Esophagus muscularis mucosa (tissue), 4 donors: ENCODE measurements around the gene TLE5. TPM values are rescaled to one million over a fixed set of nuclear protein-coding genes. Genes with fewer than 3 reads are reported as not detected.

Experiments used
- DNase-seq: peaks from one replicate; pipeline ENCODE4 v3.0.0-alpha.2; 2017; ENCODE audit errors: extremely low spot score
- H3K27ac ChIP-seq, 4 donors: fragments of 200-600 bp; sonication (generic); replicated peaks in 1 of 4; 1 replicate in 3 of 4; 2 replicates in 1 of 4; pipeline ENCODE4 v1.5.1; 2016 to 2019; ENCODE audit warnings: mild to moderate bottlenecking in 1 of 4
- H3K27me3 ChIP-seq, 4 donors: fragments of 200-600 bp; sonication (generic); one replicate each; pipeline versions ENCODE4 v1.5.1 to v1.6.0; 2016 to 2019
- H3K36me3 ChIP-seq, 4 donors: fragments of 200-600 bp; sonication (generic); one replicate each; pipeline ENCODE4 v1.5.1; 2016 to 2019
- H3K4me1 ChIP-seq, 4 donors: fragments of 200-600 bp; sonication (generic); one replicate each; pipeline ENCODE4 v1.5.1; 2016 to 2019
- H3K4me3 ChIP-seq, 4 donors: fragments of 200-600 bp; sonication (generic); 1 replicate in 2 of 4; 2 replicates in 2 of 4; pipeline ENCODE4 v1.5.1; 2016 to 2019; ENCODE audit warnings: mild to moderate bottlenecking in 4 of 4, moderate library complexity in 1 of 4
- H3K9me3 ChIP-seq, 4 donors: fragments of 200-600 bp; sonication (generic); 1 replicate in 3 of 4; 2 replicates in 1 of 4; pipeline ENCODE4 v1.5.1; 2016 to 2019
- CTCF ChIP-seq, 3 experiments: fragments of 200-600 bp in 2 of 3; fragments of 450-650 bp in 1 of 3; sonication (generic) in 2 of 3; IDR thresholded peaks; one replicate each; pipeline ENCODE4 v1.5.1; 2017 to 2019; ENCODE audit warnings: antibody characterized with exemption in 3 of 3, mild to moderate bottlenecking in 2 of 3, moderate library complexity in 1 of 3
- EP300 ChIP-seq: sonication (generic); formaldehyde crosslinking; IDR thresholded peaks from one replicate; pipeline ENCODE4 v1.6.1; 2017; ENCODE audit warnings: antibody characterized with exemption
- POLR2A ChIP-seq: fragments of 450-650 bp; IDR thresholded peaks from one replicate; pipeline ENCODE4 v1.6.1; 2017; ENCODE audit warnings: antibody characterized with exemption, moderate library complexity, mild to moderate bottlenecking, low read depth
- POLR2AphosphoS5 ChIP-seq, 2 donors: sonication (generic); formaldehyde crosslinking; IDR thresholded peaks; one replicate each; pipeline ENCODE4 v1.6.1; 2017; ENCODE audit warnings: antibody characterized with exemption in 2 of 2
- WGBS: methylation state at CpG from one replicate; pipeline ENCODE4 v1.1.5; 2018; 5-methylcytosine and 5-hydroxymethylcytosine counted together
- intact Hi-C: fragments of 100-400 bp; cut with DNase I; formaldehyde crosslinking; loops from one replicate; pipeline ENCODE4 v1.15.1; 2023
- total RNA-seq, 4 donors: library from RNA; depleted of rRNA; stranded (reverse); fragments of >200 nt; gene quantifications; one replicate each; pipeline versions ENCODE4 v1.1.0 to v1.2.1, GENCODE V29; 2016

The TLE5 gene
- total RNA-seq, 4 donors from 2014 or later: 657 to 947 (median 804) TPM

GRCh38 chr19:3027981-3028304 lies 34.4 kb downstream of the TLE5 start:
- Histone ChIP-seq H3K27me3 (no peaks in the 10 kb centered on the region), H3K27ac (peak overlapping the region in 3 of 4 donors; percentile 62 to 76 (median 73)), H3K4me1 (peaks cover 8 to 22% (median 19%) of the 10 kb centered on the region in 4 donors), H3K9me3 (no peaks in the 10 kb centered on the region), H3K4me3 (peak overlapping the region; percentile 73 to 81 (median 74)), H3K36me3 (peaks cover 0 to 10% (median 8%) of the 10 kb centered on the region in 4 donors)
- DNase-seq: no peak
- no peak for TF ChIP-seq POLR2AphosphoS5 (IDR thresholded peaks at IDR 0.05)
- TF ChIP-seq CTCF (IDR thresholded peaks at IDR 0.05): no peak
- no peak for TF ChIP-seq EP300
- TF ChIP-seq POLR2A: no peak
- intact Hi-C loops: loop anchor here (5.0 kb wide), 1 partner anchor 41 kb away; no protein-coding TSS in a partner anchor
- WGBS: 92% methylated on average over 4 of the region's 9 CpGs

GRCh38 chr19:3027292-3027691 lies 35.0 kb downstream of the TLE5 start:
- TF ChIP-seq EP300: no peak
- TF ChIP-seq POLR2AphosphoS5 (IDR thresholded peaks at IDR 0.05): no peak
- no peak for TF ChIP-seq CTCF (IDR thresholded peaks at IDR 0.05)
- no peak for TF ChIP-seq POLR2A
- no peak for DNase-seq
- Histone ChIP-seq H3K27ac (peak overlapping the region in 1 of 4 donors; percentile 62), H3K36me3 (peaks cover 0 to 10% (median 8%) of the 10 kb centered on the region in 4 donors), H3K4me1 (peaks cover 8 to 22% (median 19%) of the 10 kb centered on the region in 4 donors), H3K27me3 (no peaks in the 10 kb centered on the region), H3K4me3 (no peak overlapping the region), H3K9me3 (no peaks in the 10 kb centered on the region)
- 80% methylated on average over 1 of the region's 2 CpGs for WGBS
- intact Hi-C loops: loop anchor here (5.0 kb wide), 1 partner anchor 40 kb away; no protein-coding TSS in a partner anchor

DNA sequence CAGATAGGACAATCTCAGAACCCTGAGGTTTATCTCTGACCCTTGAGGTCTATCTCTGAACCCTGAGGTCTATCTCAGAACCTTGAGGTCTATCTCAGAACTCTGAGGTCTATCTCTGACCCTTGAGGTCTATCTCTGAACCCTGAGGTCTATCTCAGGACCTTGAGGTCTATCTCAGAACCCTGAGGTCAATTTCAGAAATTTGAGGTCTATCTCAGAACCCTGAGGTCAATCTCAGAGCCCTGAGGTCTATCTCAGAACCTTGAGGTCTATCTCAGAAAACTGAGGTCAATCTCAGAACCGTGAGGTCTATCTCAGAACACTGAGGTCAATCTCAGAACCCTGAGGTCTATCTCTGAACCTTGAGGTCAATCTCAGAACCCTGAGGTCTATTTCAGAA lies 35.5 kb downstream of the TLE5 start:
- Histone ChIP-seq H3K27me3 (no peaks in the 10 kb centered on the region), H3K36me3 (peaks cover 0 to 10% (median 8%) of the 10 kb centered on the region in 4 donors), H3K27ac (no peak overlapping the region), H3K9me3 (no peaks in the 10 kb centered on the region), H3K4me1 (peaks cover 8 to 22% (median 19%) of the 10 kb centered on the region in 4 donors), H3K4me3 (no peak overlapping the region)
- TF ChIP-seq CTCF (IDR thresholded peaks at IDR 0.05): no peak
- TF ChIP-seq EP300: no peak
- TF ChIP-seq POLR2AphosphoS5 (IDR thresholded peaks at IDR 0.05): no peak
- TF ChIP-seq POLR2A: no peak
- DNase-seq: no peak
- intact Hi-C loops: loop anchor here (5.0 kb wide), 1 partner anchor 39 kb away; no protein-coding TSS in a partner anchor
- 100% methylated on average over 1 of the region's 1 CpG for WGBS

- Histone ChIP-seq H3K27me3 (no peaks in the 10 kb centered on the region), H3K4me1 (peaks cover 8 to 22% (median 19%) of the 10 kb centered on the region in 4 donors), H3K9me3 (no peaks in the 10 kb centered on the region), H3K27ac (no peak overlapping the region), H3K36me3 (peaks cover 0 to 10% (median 8%) of the 10 kb centered on the region in 4 donors), H3K4me3 (no peak overlapping the region)
- WGBS: 90% methylated on average over 6 of the region's 9 CpGs
- TF ChIP-seq POLR2AphosphoS5 (IDR thresholded peaks at IDR 0.05) (no peak), CTCF (IDR thresholded peaks at IDR 0.05) (no peak), EP300 (no peak), POLR2A (no peak)
- intact Hi-C loops: loop anchor here (5.0 kb wide), 1 partner anchor 38 kb away; no protein-coding TSS in a partner anchor
- DNase-seq: no peak
Observed at GRCh38 chr19:3025549-3025886, 36.8 kb downstream of the TLE5 start.
